HepG2 (cell line): ENCODE results near the gene PDGFD. TPM values are rescaled to one million over a fixed set of nuclear protein-coding genes. Genes with fewer than 3 reads are reported as not detected.

ENCODE experiments used
- BRD4 ChIP-seq: sonication (generic); formaldehyde crosslinking; IDR thresholded peaks from 2 replicates; pipeline ENCODE4 v1.4.0; 2020; ENCODE audit warnings: missing genetic modification reagents
- CSRNP1 ChIP-seq: sonication (generic); formaldehyde crosslinking; IDR thresholded peaks from 2 replicates; pipeline ENCODE4 v1.8.1; 2023; ENCODE audit warnings: mild to moderate bottlenecking, missing genetic modification reagents
- GLI4 ChIP-seq: sonication (generic); formaldehyde crosslinking; IDR thresholded peaks from 2 replicates; pipeline ENCODE4 v1.5.1; 2020; ENCODE audit warnings: missing genetic modification reagents, mild to moderate bottlenecking, moderate library complexity, borderline replicate concordance
- HOXD1 ChIP-seq: sonication (generic); formaldehyde crosslinking; IDR thresholded peaks from 2 replicates; pipeline ENCODE4 v1.5.0; 2020; ENCODE audit warnings: missing genetic modification reagents
- ISL2 ChIP-seq: sonication (generic); formaldehyde crosslinking; IDR thresholded peaks from 2 replicates; pipeline ENCODE4 v1.5.0; 2020; ENCODE audit warnings: missing genetic modification reagents
- JARID2 ChIP-seq: sonication (generic); formaldehyde crosslinking; IDR thresholded peaks from 2 replicates; pipeline ENCODE4 v1.8.1; 2023; ENCODE audit warnings: missing genetic modification reagents, inconsistent platforms; ENCODE audit not compliant: insufficient replicate concordance
- NFYC ChIP-seq: IDR thresholded peaks from 2 replicates; pipeline ENCODE4 v1.6.1; 2016; ENCODE audit warnings: missing genetic modification reagents, missing compliant biosample characterization
- PBX2 ChIP-seq: IDR thresholded peaks from 2 replicates; pipeline ENCODE4 v1.6.1; 2016; ENCODE audit warnings: control low read depth
- PLRG1 ChIP-seq: fragments of 450-650 bp; conservative IDR thresholded peaks from 2 replicates; pipeline ENCODE4 v1.6.1; 2016
- SIN3A ChIP-seq: IDR thresholded peaks from 2 replicates; pipeline ENCODE4 v1.6.1; 2011; ENCODE audit warnings: low read depth, mild to moderate bottlenecking, control low read depth, low read length, borderline replicate concordance
- SYNCRIP ChIP-seq: fragments of 200-400 bp; formaldehyde crosslinking; IDR thresholded peaks from 2 replicates; pipeline ENCODE4 v1.6.1; 2018; ENCODE audit warnings: mild to moderate bottlenecking, low read depth, low read length; ENCODE audit not compliant: insufficient read depth
- TFAP4 ChIP-seq: sonication (generic); IDR thresholded peaks from 2 replicates; pipeline ENCODE4 v1.6.1; 2016; ENCODE audit warnings: low read depth, borderline replicate concordance
- TP53 ChIP-seq: sonication (generic); formaldehyde crosslinking; conservative IDR thresholded peaks from 2 replicates; pipeline ENCODE4 v1.4.0; 2020; ENCODE audit warnings: missing genetic modification reagents
- TSC22D2 ChIP-seq: sonication (generic); formaldehyde crosslinking; IDR thresholded peaks from 2 replicates; pipeline ENCODE4 v1.5.1; 2020; ENCODE audit warnings: missing genetic modification reagents, mild to moderate bottlenecking, borderline replicate concordance
- ZFP91 ChIP-seq: sonication (generic); formaldehyde crosslinking; IDR thresholded peaks from 2 replicates; pipeline ENCODE4 v1.9.0; 2022; ENCODE audit warnings: missing genetic modification reagents, mild to moderate bottlenecking, borderline replicate concordance
- ZNF142 ChIP-seq: sonication (generic); formaldehyde crosslinking; IDR thresholded peaks from 2 replicates; pipeline ENCODE4 v1.4.0; 2020; ENCODE audit warnings: missing genetic modification reagents
- ZNF263 ChIP-seq: sonication (generic); formaldehyde crosslinking; IDR thresholded peaks from 2 replicates; pipeline ENCODE4 v1.4.0; 2020; ENCODE audit warnings: missing genetic modification reagents
- ZNF562 ChIP-seq: sonication (generic); formaldehyde crosslinking; IDR thresholded peaks from 2 replicates; pipeline ENCODE4 v1.8.0; 2022; ENCODE audit warnings: missing genetic modification reagents, borderline replicate concordance
- ZNF761 ChIP-seq: sonication (generic); formaldehyde crosslinking; conservative IDR thresholded peaks from 2 replicates; pipeline ENCODE4 v1.4.0; 2020; ENCODE audit warnings: mild to moderate bottlenecking, missing genetic modification reagents
- polyA plus RNA-seq, 8 experiments: library from polyadenylated mRNA; depleted of rRNA in 3 of 8; stranded (reverse) in 7 of 8; unstranded in 1 of 8; fragments of >200 nt; fragmentation: Illumina TruSeq in 4 of 8; extraction: Trizol in 4 of 8; gene quantifications; 2 replicates each; pipeline versions ENCODE4 v1.2.1 to v1.2.3, GENCODE V29; 2011 to 2016; ENCODE audit warnings: low read depth in 4 of 8, missing spikeins in 1 of 8, mixed read lengths in 1 of 8; ENCODE audit not compliant: insufficient read depth in 1 of 8
- total RNA-seq, 5 experiments: library from RNA; depleted of rRNA; stranded (reverse); fragments of >200 nt; fragmentation: Illumina TruSeq; extraction: Trizol; gene quantifications; 2 replicates each; pipeline ENCODE4 v1.2.3, GENCODE V29; 2016; ENCODE audit warnings: low read depth in 1 of 5

The PDGFD gene
- total and polyA plus RNA-seq, 2 of the 13 experiments (the other 11 are each of a cell fraction or from before 2014, with no cell fraction given) = 0.09 to 0.29 TPM

GRCh38 chr11:104164028-104164520 lies at the start of gene PDGFD (continued):
- TF ChIP-seq CSRNP1 (CRISPR knock-in tag) (no peak), ZNF142 (CRISPR knock-in tag) (no peak), SIN3A (no peak), ZFP91 (CRISPR knock-in tag) (peak; percentile 77; the same call in 1 of the 2 replicates), ZNF562 (CRISPR knock-in tag) (no peak), ZNF761 (CRISPR knock-in tag) (no peak), TP53 (CRISPR knock-in tag) (no peak), GLI4 (no peak), ZNF263 (CRISPR knock-in tag) (0 out of 2 replicates have a peak, but pooled peaks have one; percentile 22), TSC22D2 (CRISPR knock-in tag) (peak; percentile 69; the same call in 1 of the 2 replicates), JARID2 (CRISPR knock-in tag) (no peak), PLRG1 (no peak), NFYC (CRISPR knock-in tag) (no peak), PBX2 (no peak), TFAP4 (no peak), ISL2 (CRISPR knock-in tag) (no peak), BRD4 (CRISPR knock-in tag) (no peak), SYNCRIP (no peak), HOXD1 (CRISPR knock-in tag) (no peak)
